GM18858 (cell line): ENCODE data around the gene MFAP4.

Source experiments
- ATAC-seq: cut with Tn5 transposase; IDR thresholded peaks from one replicate; pipeline ENCODE4 v1.9.1; 2021; ENCODE audit not compliant: unreplicated experiment

The MFAP4 gene

GRCh38 chr17:19386974-19387920, at the start of gene MFAP4:
Gene MFAP4 (minus strand): TSS chr17:19387190. CDS start chr17:19387155, 35 bp downstream.
- no peak for ATAC-seq

- ATAC-seq: no peak
Measured at GRCh38 chr17:19433727-19434340, 46.8 kb upstream of the MFAP4 start.

- no peak for ATAC-seq
Measured at GRCh38 chr17:19433255-19433654, 46.3 kb upstream of the MFAP4 start.

GRCh38 chr17:19431691-19432090, 44.7 kb upstream of the MFAP4 start:
- no peak for ATAC-seq

GRCh38 chr17:19426631-19427030, 39.6 kb upstream of the MFAP4 start:
- no peak for ATAC-seq

GRCh38 chr17:19424934-19425868, 38.2 kb upstream of the MFAP4 start:
- no peak for ATAC-seq

- no peak for ATAC-seq
Measured at GRCh38 chr17:19421926-19422325, 34.9 kb upstream of the MFAP4 start.

GRCh38 chr17:19421219-19421618, 34.2 kb upstream of the MFAP4 start:
- no peak for ATAC-seq

- no peak for ATAC-seq
Measured at GRCh38 chr17:19418251-19418992, 31.4 kb upstream of the MFAP4 start.

- ATAC-seq: no peak
Measured at GRCh38 chr17:19417611-19418010, 30.6 kb upstream of the MFAP4 start.

GRCh38 chr17:19415806-19416775, 29.1 kb upstream of the MFAP4 start:
- no peak for ATAC-seq

GRCh38 chr17:19415311-19415710, 28.3 kb upstream of the MFAP4 start:
- no peak for ATAC-seq

GRCh38 chr17:19414396-19415280, 27.6 kb upstream of the MFAP4 start:
- no peak for ATAC-seq

GRCh38 chr17:19413761-19414160, 26.8 kb upstream of the MFAP4 start:
- ATAC-seq: no peak

- ATAC-seq: no peak
Measured at GRCh38 chr17:19412984-19413383, 26.0 kb upstream of the MFAP4 start.

- ATAC-seq: no peak
Measured at GRCh38 chr17:19412510-19412909, 25.5 kb upstream of the MFAP4 start.

GRCh38 chr17:19411631-19412030, 24.6 kb upstream of the MFAP4 start:
- no peak for ATAC-seq

- ATAC-seq: no peak
Measured at GRCh38 chr17:19410875-19411620, 24.1 kb upstream of the MFAP4 start, which contains the start of gene RNF112. Gene RNF112 (plus strand): TSS chr17:19411232. CDS start chr17:19411409, 177 bp downstream.
